ENCODE measurements around the gene XPNPEP2.

XPNPEP2 gene

GRCh38 chrX:129780441-129781105 lies 41.8 kb downstream of the XPNPEP2 start:
- ATAC-seq, result no peak

- ATAC-seq, result peak; percentile 93
Measured at GRCh38 chrX:129781134-129781672, 42.4 kb downstream of the XPNPEP2 start.

DNA sequence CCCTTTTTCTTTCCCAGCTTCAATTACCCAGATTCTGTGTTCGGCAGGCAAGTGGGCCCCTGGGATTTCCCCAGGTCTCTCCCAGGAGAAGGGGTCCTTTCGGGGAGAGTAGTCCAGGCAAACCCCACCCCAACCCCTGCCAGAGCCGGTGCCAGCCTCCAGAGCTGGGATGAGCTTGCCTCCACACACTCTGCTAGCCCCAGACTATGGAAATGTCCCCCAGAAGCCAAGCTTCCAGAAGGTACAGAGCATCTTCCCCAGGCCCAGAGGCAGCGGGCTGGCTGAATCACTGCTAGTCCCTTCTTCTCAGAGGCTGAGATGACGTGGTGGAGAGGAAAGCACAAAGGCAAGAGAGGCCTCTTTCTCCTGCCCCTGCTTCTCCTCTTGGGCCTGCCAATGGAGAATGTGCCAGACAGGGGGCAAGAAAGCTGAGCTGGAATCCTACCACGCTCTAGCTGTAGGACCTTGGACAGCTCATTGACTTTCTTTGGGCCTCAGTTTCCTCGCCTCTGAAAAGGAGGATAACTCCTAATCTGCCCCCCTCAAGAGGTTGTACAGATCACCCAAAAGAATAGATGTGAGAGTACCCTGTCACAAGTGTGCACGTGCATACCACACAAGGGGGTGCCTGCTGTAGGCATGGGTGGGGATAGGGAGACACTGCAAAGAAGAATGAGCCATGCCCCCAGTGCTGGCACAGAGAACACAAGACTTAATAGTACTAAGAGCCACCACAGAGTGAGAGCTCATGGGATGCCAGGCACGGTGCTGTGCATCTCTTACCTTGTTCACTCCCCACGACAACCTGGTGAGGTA lies 43.1 kb downstream of the XPNPEP2 start:
- ATAC-seq, result peak; percentile 29 to 41

DNA sequence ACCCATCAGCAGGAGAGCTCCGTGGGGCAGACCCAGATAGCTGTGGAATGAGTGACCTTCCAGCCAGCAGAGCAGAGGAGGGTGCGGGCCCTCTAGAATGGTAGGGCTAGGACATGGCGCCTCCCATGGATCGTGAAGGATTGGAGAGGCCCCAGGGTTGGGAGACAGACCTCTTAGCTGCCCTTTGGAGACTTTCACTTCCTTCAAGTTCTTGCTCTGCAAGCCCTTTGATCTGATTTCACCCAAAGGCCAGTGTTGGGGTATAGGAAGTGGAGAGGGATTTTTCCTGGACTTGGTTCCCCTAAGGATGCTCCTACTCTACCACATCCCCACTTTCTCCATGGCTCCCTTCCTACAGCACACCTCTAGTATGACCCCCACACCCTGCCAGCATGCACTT lies 43.9 kb downstream of the XPNPEP2 start:
- ATAC-seq, result no peak

DNA sequence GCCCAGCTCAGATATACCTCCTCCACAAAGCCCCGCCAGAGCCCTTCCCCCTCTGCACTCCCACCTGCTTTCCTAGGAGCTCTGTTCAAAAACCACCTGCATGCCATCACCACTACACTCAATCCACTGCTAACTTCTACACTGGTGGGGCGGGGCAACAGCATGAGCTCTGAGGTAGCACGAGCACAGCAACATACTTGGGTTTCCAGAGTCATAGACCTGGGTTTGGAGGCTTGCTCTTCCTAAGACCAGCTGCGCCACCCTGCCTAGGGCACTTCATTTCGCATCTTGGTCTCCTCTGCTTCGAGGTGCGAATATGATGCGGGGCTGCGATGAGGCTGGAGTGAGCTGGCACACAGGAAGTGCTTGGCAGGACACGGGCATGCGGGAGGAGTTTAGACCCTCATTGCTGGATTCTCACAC lies 44.5 kb downstream of the XPNPEP2 start:
- ATAC-seq, result no peak

DNA sequence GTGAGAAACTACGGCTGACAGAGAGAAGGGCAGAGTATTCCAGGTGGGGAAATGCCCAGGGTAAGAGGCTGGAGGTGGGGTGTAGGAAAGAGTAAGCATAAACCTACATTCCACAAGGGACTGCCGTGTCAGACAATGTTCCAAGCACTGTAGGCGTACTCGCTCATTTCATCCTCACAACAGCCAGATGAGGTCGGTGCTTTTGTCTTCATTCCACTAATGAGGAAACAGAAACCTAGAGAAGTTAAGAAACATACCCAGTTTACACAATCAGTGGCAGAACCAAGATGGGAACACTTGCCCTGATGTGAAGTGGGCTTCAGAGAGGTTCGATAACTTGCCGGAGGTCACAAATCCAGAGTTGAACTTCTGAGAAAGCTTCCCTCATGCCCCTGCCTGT lies 45.6 kb downstream of the XPNPEP2 start:
- no peak for ATAC-seq

DNA sequence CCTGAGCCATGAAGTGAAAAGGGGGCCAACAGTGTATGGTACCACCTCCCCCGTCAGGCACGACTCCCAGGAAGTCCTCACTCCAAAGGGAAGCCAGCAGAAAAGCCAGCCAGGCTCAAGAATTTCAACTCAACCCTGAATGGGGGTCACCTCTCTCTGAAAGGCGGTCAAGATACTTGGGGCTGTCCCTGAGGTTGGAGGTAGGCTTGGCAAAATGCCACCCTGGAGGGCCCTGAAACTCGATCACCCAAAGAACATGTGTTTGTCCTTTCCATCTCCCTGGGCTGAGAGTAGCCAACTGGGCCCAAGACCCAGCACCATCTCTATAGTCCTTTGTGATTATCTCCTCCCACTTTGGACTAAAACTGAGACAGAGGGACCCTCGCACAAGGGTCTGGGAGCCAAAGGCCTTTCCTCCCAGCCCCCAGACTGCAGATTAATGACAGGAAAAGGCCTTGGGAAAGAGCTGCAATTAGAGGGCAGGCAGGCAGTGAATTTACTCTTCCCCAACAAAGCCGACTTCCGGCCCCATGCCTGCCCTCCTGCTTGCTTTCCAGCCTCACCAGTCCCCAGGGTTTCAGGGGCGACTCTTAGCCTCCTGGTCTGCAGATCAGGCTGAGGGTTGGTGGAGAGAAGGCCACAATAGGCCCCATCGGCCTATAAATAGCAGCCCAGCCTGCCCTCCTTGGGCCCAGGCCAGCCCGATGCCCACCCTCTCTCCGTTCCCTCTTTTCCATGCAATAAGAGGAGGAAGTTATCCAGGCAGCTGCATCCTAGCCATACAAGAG lies 46.6 kb downstream of the XPNPEP2 start:
- ATAC-seq, result no peak

GRCh38 chrX:129786210-129786651 lies 47.5 kb downstream of the XPNPEP2 start:
- no peak for ATAC-seq

- ATAC-seq, result no peak
Measured at GRCh38 chrX:129787336-129788055, 48.7 kb downstream of the XPNPEP2 start.

DNA sequence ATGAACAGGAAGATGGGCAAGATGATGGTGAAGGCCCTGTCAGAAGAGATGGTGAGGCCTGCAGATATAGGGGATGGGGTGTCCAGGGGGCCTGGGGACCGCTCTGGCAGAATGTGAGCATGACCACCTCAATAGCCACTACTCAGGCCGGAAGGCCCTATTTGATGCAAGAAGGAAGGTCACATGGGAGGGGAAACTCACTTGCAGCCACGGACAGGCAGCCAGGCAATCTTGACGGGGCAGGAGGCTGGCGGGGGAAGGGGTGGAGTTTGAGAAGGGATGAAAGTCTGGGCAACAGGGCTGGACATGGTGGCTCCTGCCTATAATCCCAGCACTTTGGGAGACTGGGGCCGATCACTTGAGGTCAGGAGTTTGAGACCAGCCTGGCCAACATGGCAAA lies 49.7 kb downstream of the XPNPEP2 start:
- ATAC-seq, result no peak

GRCh38 chrX:129790146-129790545 lies 51.4 kb downstream of the XPNPEP2 start:
- no peak for ATAC-seq

- no peak for ATAC-seq
Measured at GRCh38 chrX:129790808-129791207, 52.0 kb downstream of the XPNPEP2 start.

- no peak for ATAC-seq
Measured at GRCh38 chrX:129791336-129791735, 52.6 kb downstream of the XPNPEP2 start.

DNA sequence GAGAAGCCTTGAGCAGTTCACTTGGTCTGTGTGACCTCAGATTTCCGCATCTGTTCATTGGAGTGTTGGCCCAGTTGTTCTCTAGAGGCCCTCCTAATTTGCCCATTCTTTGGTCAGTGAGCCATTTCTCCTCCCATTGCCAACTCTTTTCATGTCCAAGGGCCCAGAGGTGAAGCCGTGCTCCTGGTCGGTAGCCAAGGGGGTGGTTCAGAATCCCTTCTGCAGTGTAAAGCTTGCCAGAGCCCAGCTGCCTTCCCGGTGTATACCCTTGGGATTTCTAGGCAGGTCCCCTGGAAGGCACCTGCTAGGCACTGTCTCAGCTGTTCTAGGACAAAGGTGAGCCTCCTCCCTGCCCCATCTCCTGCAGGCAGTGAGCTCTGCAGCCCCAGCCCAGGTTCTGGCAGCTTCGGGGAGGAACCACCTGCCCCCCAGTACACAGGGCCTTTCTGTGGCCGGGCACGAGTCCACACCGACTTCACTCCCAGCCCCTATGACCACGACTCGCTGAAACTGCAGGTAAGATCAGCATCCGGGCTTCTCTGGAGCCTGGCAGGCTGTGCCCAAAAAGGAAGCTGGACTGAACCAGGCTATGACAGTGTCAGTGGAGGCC lies 53.3 kb downstream of the XPNPEP2 start:
- no peak for ATAC-seq

DNA sequence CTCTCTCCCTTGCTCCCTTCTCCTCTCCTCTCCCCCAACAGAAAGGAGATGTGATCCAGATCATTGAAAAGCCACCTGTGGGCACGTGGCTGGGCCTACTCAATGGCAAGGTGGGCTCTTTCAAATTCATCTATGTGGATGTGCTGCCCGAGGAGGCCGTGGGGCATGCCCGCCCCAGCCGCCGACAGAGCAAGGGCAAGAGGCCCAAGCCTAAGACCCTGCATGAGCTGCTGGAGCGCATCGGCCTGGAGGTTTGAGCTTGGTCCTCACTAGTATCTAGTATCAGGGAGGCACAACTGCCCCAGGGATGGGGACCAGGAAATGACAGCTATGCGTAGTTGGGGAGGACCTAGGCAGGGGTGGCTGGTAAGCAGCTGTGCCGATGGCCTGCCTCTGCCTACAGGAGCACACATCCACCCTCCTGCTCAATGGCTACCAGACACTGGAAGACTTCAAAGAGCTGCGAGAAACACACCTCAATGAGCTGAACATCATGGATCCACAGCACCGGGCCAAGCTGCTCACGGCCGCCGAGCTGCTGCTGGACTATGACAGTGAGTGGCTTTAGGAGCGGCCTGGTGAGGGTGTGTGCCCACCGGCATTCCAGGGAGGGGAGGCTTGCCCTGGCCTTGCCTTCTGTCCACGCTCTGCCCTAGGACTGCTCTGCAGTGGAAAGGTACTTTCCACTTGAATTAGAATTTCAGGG lies 54.0 kb downstream of the XPNPEP2 start:
- ATAC-seq, result no peak

DNA sequence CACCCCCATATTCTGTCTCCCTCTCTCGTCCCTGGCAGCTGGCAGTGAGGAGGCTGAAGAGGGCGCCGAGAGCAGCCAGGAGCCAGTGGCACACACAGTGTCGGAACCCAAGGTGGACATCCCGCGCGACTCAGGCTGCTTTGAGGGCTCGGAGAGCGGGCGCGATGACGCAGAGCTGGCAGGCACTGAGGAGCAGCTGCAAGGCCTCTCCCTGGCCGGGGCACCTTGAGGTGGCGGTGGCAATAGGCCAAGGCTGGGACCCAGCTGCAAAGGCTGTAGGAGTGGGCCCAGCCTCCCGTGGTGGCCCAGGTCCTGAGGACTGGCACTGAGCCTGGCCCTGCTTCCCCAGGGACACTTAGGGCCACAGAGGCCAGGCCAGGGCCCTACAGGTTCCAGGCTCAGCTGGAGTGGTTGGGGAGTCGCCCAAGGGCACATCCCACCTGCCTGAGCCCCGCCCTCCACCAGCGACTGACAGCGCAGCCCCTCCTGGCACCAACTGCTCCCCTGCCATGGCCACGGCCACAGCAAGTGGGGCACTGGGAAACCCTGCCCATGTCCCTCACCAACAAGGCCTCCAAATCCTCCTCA lies 54.9 kb downstream of the XPNPEP2 start:
- ATAC-seq, result no peak

DNA sequence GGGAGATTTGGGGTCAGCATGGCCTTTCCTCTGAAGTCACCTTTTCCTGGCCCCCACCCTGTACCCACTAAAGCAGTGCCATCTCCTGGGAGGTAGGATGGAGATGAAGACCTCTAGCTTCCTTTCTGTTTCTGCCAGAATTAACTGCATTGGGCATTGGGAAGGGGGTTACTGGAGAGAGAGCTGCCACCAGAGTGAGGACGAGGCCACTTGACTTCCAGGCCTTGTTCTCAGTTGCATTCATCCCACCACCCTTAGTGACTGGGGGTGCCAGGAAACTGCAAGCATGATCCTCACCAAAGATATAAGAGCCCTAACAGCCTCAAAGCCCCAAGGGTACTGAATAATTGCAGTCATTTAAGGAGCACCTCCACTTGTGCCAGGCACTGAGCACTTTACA lies 56.8 kb downstream of the XPNPEP2 start:
- ATAC-seq, result no peak

- ATAC-seq, result no peak
Measured at GRCh38 chrX:129797251-129797906, 58.6 kb downstream of the XPNPEP2 start.

- no peak for ATAC-seq
Measured at GRCh38 chrX:129798456-129798855, 59.7 kb downstream of the XPNPEP2 start.

- peak; percentile 88 to 97 for ATAC-seq
Measured at GRCh38 chrX:129798888-129799287, 60.1 kb downstream of the XPNPEP2 start.

Data from activated CD4-positive, CD25-positive, alpha-beta regulatory T cell treated with anti-CD3 and anti-CD28 coated beads, Interleukin-2, amount 50 U/mL, for 24 hours (primary cell).